Endothelial cell of umbilical vein (primary cell): ENCODE data around the gene CDC42EP4. TPM values are rescaled to one million over a fixed set of nuclear protein-coding genes. Genes with fewer than 3 reads are reported as not detected.

Experiments
- BruUV-seq: library from RNA; stranded (reverse); fragments of 400-500 nt; replicated peaks from 2 replicates; lab custom pipeline; 2021; lab: Mats Ljungman, UMichigan
- CTCF ChIA-PET: fragments of 300-600, 350-600 bp; sonication (Branson Sonifier 250); formaldehyde crosslinking; loops from one replicate; lab custom pipeline; 2021; ENCODE audit warnings: antibody characterized with exemption, inconsistent platforms; lab: Charles Lee
- POLR2A ChIA-PET: fragments of 300-600, 350-600 bp; sonication (Branson Sonifier 250); formaldehyde crosslinking; loops from one replicate; lab custom pipeline; 2021; ENCODE audit warnings: antibody characterized with exemption, inconsistent platforms; lab: Charles Lee
- DNase-seq: peaks from one replicate; pipeline ENCODE4 v3.0.0-alpha.2; 2011; ENCODE audit warnings: low read depth, low spot score
- FAIRE-seq: peaks from 2 replicates; lab custom pipeline; 2011; peaks lifted over from hg19 to GRCh38; lab: Jason Lieb, UNC
- H2AFZ ChIP-seq: 2 replicates; pipeline ENCODE4 v1.6.0; 2012; ENCODE audit warnings: low read depth, low read length, control low read depth, inconsistent platforms
- H3K27ac ChIP-seq: 2 replicates; pipeline ENCODE4 v1.5.1; 2011; ENCODE audit warnings: low read depth, mild to moderate bottlenecking, control low read depth, low read length, moderate library complexity; ENCODE audit not compliant: insufficient read depth
- H3K27me3 ChIP-seq, 2 experiments: 2 replicates each; pipeline versions ENCODE4 v1.6.0 to v1.6.1; 2011; ENCODE audit warnings: low read length in 2 of 2, mixed read lengths in 1 of 2; ENCODE audit not compliant: control insufficient read depth in 2 of 2, insufficient read depth in 2 of 2
- H3K36me3 ChIP-seq, 2 experiments: 2 replicates in 1 of 2; 3 replicates in 1 of 2; pipeline ENCODE4 v1.5.1; 2011; ENCODE audit warnings: low read length in 2 of 2, mild to moderate bottlenecking in 1 of 2, moderate library complexity in 1 of 2; ENCODE audit not compliant: control insufficient read depth in 2 of 2, insufficient read depth in 2 of 2; ENCODE audit errors: extremely low read depth in 1 of 2
- H3K4me1 ChIP-seq: 3 replicates; pipeline ENCODE4 v1.5.1; 2011; ENCODE audit warnings: mild to moderate bottlenecking, low read length; ENCODE audit not compliant: control insufficient read depth, insufficient read depth; ENCODE audit errors: extremely low read depth
- H3K4me2 ChIP-seq: 2 replicates; pipeline ENCODE4 v1.6.1; 2011; ENCODE audit warnings: low read length, control low read depth, mixed read lengths; ENCODE audit not compliant: insufficient read depth
- H3K4me3 ChIP-seq, 3 experiments: fragments of 200-600 bp in 1 of 3; sonication (generic), shearing (Covaris generic) in 1 of 3; replicated peaks in 1 of 3; 2 replicates each; pipeline ENCODE4 v1.5.1; 2011 to 2016; ENCODE audit warnings: control low read depth in 3 of 3, low read length in 3 of 3, mild to moderate bottlenecking in 2 of 3, inconsistent platforms in 1 of 3, low read depth in 1 of 3, moderate library complexity in 1 of 3; ENCODE audit not compliant: insufficient read depth in 1 of 3
- H3K79me2 ChIP-seq: 2 replicates; pipeline ENCODE4 v1.6.0; 2012; ENCODE audit warnings: low read length, inconsistent platforms; ENCODE audit not compliant: control insufficient read depth, insufficient read depth
- H3K9ac ChIP-seq: replicated peaks from 2 replicates; pipeline ENCODE3; 2011; ENCODE audit warnings: low read length, control low read depth; ENCODE audit not compliant: insufficient read depth; ENCODE audit errors: extremely low read depth
- H3K9me1 ChIP-seq: replicated peaks from 3 replicates; pipeline ENCODE4 v1.6.0; 2011; ENCODE audit warnings: mild to moderate bottlenecking, low read length; ENCODE audit not compliant: control insufficient read depth, insufficient read depth; ENCODE audit errors: extremely low read depth
- H3K9me3 ChIP-seq: replicated peaks from 2 replicates; pipeline ENCODE4 v1.5.1; 2012; ENCODE audit warnings: low read length, inconsistent platforms; ENCODE audit not compliant: control insufficient read depth, insufficient read depth
- H4K20me1 ChIP-seq: replicated peaks from 2 replicates; pipeline ENCODE3; 2011; ENCODE audit warnings: mild to moderate bottlenecking, low read length; ENCODE audit not compliant: control insufficient read depth, insufficient read depth; ENCODE audit errors: extremely low read depth
- GATA2 ChIP-seq: IDR thresholded peaks from 2 replicates; pipeline ENCODE4 v1.7.0; 2011; ENCODE audit warnings: low read depth, mild to moderate bottlenecking, moderate library complexity, mixed read lengths, low read length; ENCODE audit not compliant: insufficient read length, insufficient read depth
- JUN ChIP-seq: IDR thresholded peaks from 2 replicates; pipeline ENCODE4 v1.6.1; 2011; ENCODE audit warnings: borderline replicate concordance, low read depth; ENCODE audit not compliant: insufficient read length, insufficient read depth
- MAX ChIP-seq: IDR thresholded peaks from 2 replicates; pipeline ENCODE4 v1.6.1; 2011; ENCODE audit not compliant: insufficient read depth, insufficient read length
- MYC ChIP-seq: IDR thresholded peaks from one replicate; pipeline ENCODE4 v1.6.1; 2011; ENCODE audit warnings: mild to moderate bottlenecking, low read depth, low read length
- POLR2A ChIP-seq: IDR thresholded peaks from 2 replicates; pipeline ENCODE4 v1.6.1; 2012; ENCODE audit warnings: low read depth, mild to moderate bottlenecking, control low read depth, low read length
- POLR2AphosphoS5 ChIP-seq: IDR thresholded peaks from 2 replicates; pipeline ENCODE4 v1.6.1; 2012; ENCODE audit warnings: low read depth, mild to moderate bottlenecking, control low read depth, low read length, moderate library complexity; ENCODE audit not compliant: insufficient read depth
- dilution Hi-C: fragments of 300-500 bp; cut with MboI; formaldehyde crosslinking; loops from one replicate; pipeline ENCODE4 v1.15.0; 2019; ENCODE audit warnings: low sequenced_read_pairs; ENCODE audit not compliant: extremely low pct_ligation_motif_present
- intact Hi-C: fragments of 100-400 bp; cut with micrococcal nuclease; formaldehyde crosslinking; loops from one replicate; pipeline ENCODE4 v1.10.0; 2022
- polyA plus RNA-seq, 4 experiments: library from polyadenylated mRNA; depleted of rRNA in 3 of 4; stranded (reverse) in 3 of 4; unstranded in 1 of 4; fragments of >200 nt; gene quantifications; 2 replicates each; pipeline versions ENCODE4 v1.2.1 to v1.2.3, GENCODE V29; 2011 to 2012; ENCODE audit warnings: missing spikeins in 1 of 4
- total RNA-seq: library from RNA; stranded (reverse); gene quantifications from 2 replicates; pipeline ENCODE4 v1.2.3, GENCODE V29; 2021

CDC42EP4 gene
- total and polyA plus RNA-seq, 2 donors (not counting 3 experiments of a cell fraction or from before 2014, with no cell fraction given) = 11.4 to 19.6 TPM

GRCh38 chr17:73305845-73306836 lies 5.7 kb downstream of the CDC42EP4 start:
- no peak for TF ChIP-seq MAX
- TF ChIP-seq JUN = no peak
- TF ChIP-seq GATA2 = no peak
- TF ChIP-seq MYC = no peak
- no peak for TF ChIP-seq POLR2A
- TF ChIP-seq POLR2AphosphoS5 = no peak
- H3K27ac ChIP-seq = peak overlapping the region; percentile 78
- H3K36me3 ChIP-seq = no peaks in the 10 kb centered on the region
- BruUV-seq = no TSS peak
- H3K4me2 ChIP-seq = peak overlapping the region; percentile 94
- FAIRE-seq = peak; percentile 12
- H3K4me3 ChIP-seq = peak overlapping the region in 1 of 3 experiments; percentile 54
- ChIA-PET CTCF (interaction anchor here (0.9 to 6.5 kb wide), 3 partner anchors 28 to 581 kb away, joined by 3 to 70 read pairs (median 4); no protein-coding TSS in a partner anchor), POLR2A (no interaction called here)
- H2AFZ ChIP-seq = no peak overlapping the region
- H3K27me3 ChIP-seq = no peaks in the 10 kb centered on the region
- peak; percentile 18 for DNase-seq
- no peaks in the 10 kb centered on the region for H3K9me1 ChIP-seq
- H3K79me2 ChIP-seq = peaks cover 74% of the 10 kb centered on the region
- peak overlapping the region; percentile 80 for H3K9ac ChIP-seq
- dilution Hi-C loops = no loop called here
- intact Hi-C loops = loop anchor here (1.0 to 10.0 kb wide), 3 partner anchors 14 to 401 kb away; a partner anchor contains a TSS
- H4K20me1 ChIP-seq = no peaks in the 10 kb centered on the region
- H3K4me1 ChIP-seq = peaks cover 56% of the 10 kb centered on the region
- H3K9me3 ChIP-seq = no peaks in the 10 kb centered on the region
